Mesendoderm (in vitro differentiated cells): ENCODE measurements around the gene MKRN1.

Experiments used
- DNase-seq: peaks from one replicate; pipeline ENCODE4 v3.0.0; 2013
- H2AK5ac ChIP-seq: 2 replicates; pipeline ENCODE4 v1.6.1; 2013; ENCODE audit warnings: low read length, inconsistent platforms
- H2BK120ac ChIP-seq: 2 replicates; pipeline ENCODE4 v1.6.1; 2013; ENCODE audit warnings: low read depth, mild to moderate bottlenecking, low read length, moderate library complexity, mixed read lengths
- H2BK15ac ChIP-seq: replicated peaks from 2 replicates; pipeline ENCODE4 v1.6.1; 2013; ENCODE audit warnings: low read depth, mild to moderate bottlenecking, moderate library complexity
- H2BK5ac ChIP-seq: 2 replicates; pipeline ENCODE4 v1.6.1; 2013; ENCODE audit warnings: low read length, inconsistent platforms
- H3K18ac ChIP-seq: 2 replicates; pipeline ENCODE4 v1.6.1; 2013; ENCODE audit warnings: mild to moderate bottlenecking, low read length, mixed read lengths
- H3K23ac ChIP-seq: one replicate; pipeline ENCODE4 v1.6.1; 2013; ENCODE audit warnings: low read length
- H3K27ac ChIP-seq: 2 replicates; pipeline ENCODE4 v1.5.1; 2013; ENCODE audit warnings: low read depth, mild to moderate bottlenecking, inconsistent platforms, low read length, moderate library complexity
- H3K27me3 ChIP-seq: 2 replicates; pipeline ENCODE4 v1.6.1; 2013; ENCODE audit warnings: low read length, control low read depth, mild to moderate bottlenecking, inconsistent platforms; ENCODE audit not compliant: insufficient read depth, poor library complexity
- H3K36me3 ChIP-seq: 2 replicates; pipeline ENCODE4 v1.6.1; 2013; ENCODE audit warnings: low read length, inconsistent platforms; ENCODE audit not compliant: control insufficient read depth, insufficient read depth
- H3K4ac ChIP-seq: one replicate; pipeline ENCODE4 v1.6.1; 2013; ENCODE audit warnings: low read depth, mild to moderate bottlenecking, low read length, moderate library complexity
- H3K4me1 ChIP-seq: 2 replicates; pipeline ENCODE4 v1.6.1; 2013; ENCODE audit warnings: low read depth, low read length, inconsistent platforms; ENCODE audit not compliant: control insufficient read depth
- H3K4me2 ChIP-seq: 2 replicates; pipeline ENCODE4 v1.6.1; 2013; ENCODE audit warnings: low read length
- H3K4me3 ChIP-seq: 2 replicates; pipeline ENCODE4 v1.5.1; 2013; ENCODE audit warnings: mild to moderate bottlenecking, low read length
- H3K56ac ChIP-seq: one replicate; pipeline ENCODE4 v1.6.1; 2013; ENCODE audit warnings: low read length
- H3K79me1 ChIP-seq: 2 replicates; pipeline ENCODE4 v1.6.1; 2013; ENCODE audit warnings: low read length, inconsistent platforms
- H3K79me2 ChIP-seq: 2 replicates; pipeline ENCODE4 v1.6.1; 2013; ENCODE audit warnings: mild to moderate bottlenecking, low read length; ENCODE audit not compliant: control insufficient read depth, insufficient read depth
- H3K9ac ChIP-seq: 2 replicates; pipeline ENCODE4 v1.6.1; 2013; ENCODE audit warnings: low read length, inconsistent platforms
- H4K5ac ChIP-seq: one replicate; pipeline ENCODE4 v1.6.1; 2013; ENCODE audit warnings: low read length
- H4K8ac ChIP-seq: one replicate; pipeline ENCODE4 v1.6.1; 2013; ENCODE audit warnings: low read depth, mild to moderate bottlenecking, control low read depth, low read length, moderate library complexity
- WGBS: extraction: QIAGEN DNeasy Blood & Tissue Kit; methylation state at CpG from one replicate; pipeline ENCODE4 v1.1.7; 2013; ENCODE audit warnings: low lambda C conversion rate, missing lambda C conversion rate; ENCODE audit not compliant: insufficient coverage; ENCODE audit errors: extremely low coverage; 5-methylcytosine and 5-hydroxymethylcytosine counted together

The MKRN1 gene

GRCh38 chr7:140403878-140404564 lies 75.3 kb downstream of the MKRN1 start, which contains the start of gene RAB19:
TSS of gene RAB19 (plus strand) at chr7:140404058. CDS start at chr7:140407647, 3,589 bp downstream.
- Histone ChIP-seq H3K23ac (no peak within 1 kb of the TSS), H2BK15ac (no peak within 1 kb of the TSS), H3K56ac (peak within 1 kb of the TSS; percentile 83), H3K27ac (no peak within 1 kb of the TSS), H4K5ac (no peak within 1 kb of the TSS), H2AK5ac (no peak within 1 kb of the TSS), H3K9ac (peak within 1 kb of the TSS; percentile 44), H2BK120ac (no peak within 1 kb of the TSS), H3K18ac (no peak within 1 kb of the TSS), H4K8ac (no peak within 1 kb of the TSS), H3K27me3 (no peaks in the 10 kb centered on the region), H3K4ac (no peak within 1 kb of the TSS), H3K4me1 (peaks cover 2% of the 10 kb centered on the region), H3K79me1 (no peaks in the 10 kb centered on the region), H3K79me2 (no peaks in the 10 kb centered on the region), H3K4me3 (peak within 1 kb of the TSS; percentile 34), H2BK5ac (no peak within 1 kb of the TSS), H3K4me2 (peak within 1 kb of the TSS; percentile 69), H3K36me3 (no peaks in the 10 kb centered on the region)
- no CpG with 5 or more reads among the region's 22 CpGs for WGBS
- peak; percentile 75 for DNase-seq
